Ovary (tissue), 9 donors: ENCODE measurements around the gene PLXNA4. TPM values are rescaled to one million over a fixed set of nuclear protein-coding genes. Genes with fewer than 3 reads are reported as not detected.

ENCODE experiments used
- DNase-seq, 5 donors: peaks; one replicate each; pipeline ENCODE4 v3.0.0-alpha.2; 2019 to 2020
- H3K27ac ChIP-seq, 2 donors: fragments of 200-600 bp; one replicate each; pipeline versions ENCODE4 v1.5.1 to v1.8.0; 2019 to 2022
- H3K27me3 ChIP-seq: fragments of 200-600 bp; one replicate; pipeline ENCODE4 v1.8.0; 2022
- H3K36me3 ChIP-seq: fragments of 200-600 bp; sonication (generic); one replicate; pipeline ENCODE4 v1.5.1; 2019
- H3K4me1 ChIP-seq: one replicate; pipeline ENCODE4 v1.8.1; 2013; ENCODE audit warnings: mild to moderate bottlenecking, moderate library complexity; ENCODE audit not compliant: insufficient read depth
- H3K4me3 ChIP-seq: fragments of 200-600 bp; sonication (generic); one replicate; pipeline ENCODE4 v1.5.1; 2017
- H3K9me3 ChIP-seq, 2 donors: fragments of 200-600 bp in 1 of 2; sonication (generic) in 1 of 2; one replicate each; pipeline versions ENCODE4 v1.5.1 to v1.8.1; 2013 to 2019; ENCODE audit warnings: mild to moderate bottlenecking in 1 of 2, moderate library complexity in 1 of 2
- CTCF ChIP-seq, 3 donors: fragments of 450-650 bp in 2 of 3; fragments of 200-600 bp in 1 of 3; IDR thresholded peaks; one replicate each; pipeline versions ENCODE4 v1.5.1 to v1.8.0; 2016 to 2022; ENCODE audit warnings: antibody characterized with exemption in 3 of 3, mild to moderate bottlenecking in 1 of 3
- EP300 ChIP-seq: sonication (generic); formaldehyde crosslinking; IDR thresholded peaks from one replicate; pipeline ENCODE4 v1.6.1; 2017; ENCODE audit warnings: antibody characterized with exemption
- POLR2A ChIP-seq: fragments of 450-650 bp; IDR thresholded peaks from one replicate; pipeline ENCODE4 v1.6.1; 2017; ENCODE audit warnings: antibody characterized with exemption, mild to moderate bottlenecking, moderate library complexity
- WGBS, 3 donors: extraction: QIAGEN DNeasy Blood & Tissue Kit in 1 of 3; methylation state at CpG; one replicate each; pipeline versions ENCODE4 v1.1.5 to v1.1.7; 2013 to 2017; 5-methylcytosine and 5-hydroxymethylcytosine counted together
- intact Hi-C, 4 donors: fragments of 100-400 bp; cut with DNase I; formaldehyde crosslinking; loops; one replicate each; pipeline versions ENCODE4 v1.11.0 to v1.15.1; 2022 to 2023
- polyA plus RNA-seq, 2 donors: library from polyadenylated mRNA; stranded (reverse); fragments of 200-250 nt in 1 of 2; fragments of 350-450 nt in 1 of 2; fragmentation: Illumina TruSeq in 1 of 2; extraction: RNeasy Lipid Tissue Mini Kit (QIAGEN cat#74804) in 1 of 2; gene quantifications; one replicate each; pipeline ENCODE4 v1.2.3, GENCODE V29; 2013 to 2014
- total RNA-seq, 7 donors: library from RNA; depleted of rRNA in 2 of 7; stranded (reverse); fragments of >200 nt in 2 of 7; fragmentation: NEBNext Ultra II Directional in 3 of 7; extraction: Animal tissue kit (Norgen Biotek cat#: 25700) in 3 of 7; gene quantifications; one replicate each; pipeline versions ENCODE4 v1.1.0 to v1.2.4, GENCODE V29; 2016 to 2023
- donor health status: DM: no; HTN: no; CAD: no; lungs with moderate emphysema.
- donor health status: DM: no; HTN: no; CAD: no.
- donor health status: Bipolar disorder and iron deficiency.
- donor health status: DM: yes; HTN: yes; CAD: no.
- donor health status: DM: no; HTN: no; CAD: no.
- donor health status: DM: yes; HTN: yes; CAD: no.

PLXNA4 gene
- total and polyA plus RNA-seq, 9 donors: 5.1 to 39.9 (median 11.4) TPM

GRCh38 chr7:132255115-132255797 is 321.0 kb downstream of the PLXNA4 start:
- no peaks in the 10 kb centered on the region for H3K36me3 ChIP-seq

GRCh38 chr7:132254455-132254854 is 321.8 kb downstream of the PLXNA4 start:
- Histone ChIP-seq H3K36me3 (no peaks in the 10 kb centered on the region), H3K4me1 (peaks cover 9% of the 10 kb centered on the region), H3K4me3 (no peak overlapping the region), H3K27ac (no peak overlapping the region), H3K9me3 (no peaks in the 10 kb centered on the region), H3K27me3 (no peaks in the 10 kb centered on the region)
- 93 to 96% (median 94%) methylated on average over 12 of the region's 12 CpGs for WGBS, 3 donors
- DNase-seq: no peak
- TF ChIP-seq EP300: no peak
- TF ChIP-seq POLR2A: no peak
- TF ChIP-seq CTCF (IDR thresholded peaks at IDR 0.05): no peak
- intact Hi-C loops: no loop called here

More at GRCh38 chr7:132255115-132255797, 321.0 kb downstream of the PLXNA4 start:
- Histone ChIP-seq H3K9me3 (no peaks in the 10 kb centered on the region), H3K4me3 (no peak overlapping the region), H3K27ac (no peak overlapping the region), H3K4me1 (peaks cover 9% of the 10 kb centered on the region), H3K27me3 (no peaks in the 10 kb centered on the region)
- WGBS, 3 donors: 89 to 98% (median 92%) methylated on average over 3 of the region's 3 CpGs
- intact Hi-C loops: no loop called here
- DNase-seq: no peak
- TF ChIP-seq POLR2A (no peak), EP300 (no peak), CTCF (IDR thresholded peaks at IDR 0.05) (no peak)

GRCh38 chr7:132252793-132253100 is 323.5 kb downstream of the PLXNA4 start:
- H3K4me1 ChIP-seq: peaks cover 11% of the 10 kb centered on the region
- no peak for DNase-seq
- TF ChIP-seq EP300 (no peak), POLR2A (no peak), CTCF (IDR thresholded peaks at IDR 0.05) (no peak)
- no peak overlapping the region for H3K27ac ChIP-seq
- no peaks in the 10 kb centered on the region for H3K9me3 ChIP-seq
- H3K36me3 ChIP-seq: no peaks in the 10 kb centered on the region
- WGBS, 3 donors: 45 to 65% (median 49%) methylated on average over 2 of the region's 2 CpGs
- H3K4me3 ChIP-seq: no peak overlapping the region
- intact Hi-C loops: no loop called here
- H3K27me3 ChIP-seq: no peaks in the 10 kb centered on the region

- H3K9me3 ChIP-seq: no peaks in the 10 kb centered on the region
- H3K4me3 ChIP-seq: no peak overlapping the region
- no peaks in the 10 kb centered on the region for H3K27me3 ChIP-seq
- DNase-seq: peak; percentile 12 to 45 (median 26)
- 45 to 53% (median 48%) methylated on average over 5 of the region's 5 CpGs for WGBS, 3 donors
- TF ChIP-seq CTCF (IDR thresholded peaks at IDR 0.05) (no peak), EP300 (no peak), POLR2A (no peak)
- intact Hi-C loops: no loop called here
- H3K4me1 ChIP-seq: peaks cover 11% of the 10 kb centered on the region
- H3K27ac ChIP-seq: no peak overlapping the region
- H3K36me3 ChIP-seq: no peaks in the 10 kb centered on the region
Observed at GRCh38 chr7:132251327-132251659, 325.0 kb downstream of the PLXNA4 start.
